Spleen (tissue), 7 donors: ENCODE data around the gene PLCB4.

Source experiments
- CTCF ChIP-seq, 11 experiments: fragments of 200-600 bp in 7 of 11; fragments of 450-650 bp in 4 of 11; sonication (generic) in 4 of 11; IDR thresholded peaks in 8 of 11; conservative IDR thresholded peaks in 3 of 11; 1 replicate in 7 of 11; 2 replicates in 4 of 11; pipeline versions ENCODE4 v1.4.0 to v1.8.0; 2016 to 2021; ENCODE audit warnings: antibody characterized with exemption in 11 of 11, inconsistent platforms in 4 of 11, mild to moderate bottlenecking in 1 of 11
- POLR2A ChIP-seq, 3 donors: fragments of 450-650 bp; IDR thresholded peaks; one replicate each; pipeline ENCODE4 v1.5.1; 2017; ENCODE audit warnings: antibody characterized with exemption in 3 of 3, mild to moderate bottlenecking in 1 of 3
- POLR2AphosphoS5 ChIP-seq, 3 donors: sonication (generic); formaldehyde crosslinking; IDR thresholded peaks; one replicate each; pipeline ENCODE4 v1.5.1; 2017; ENCODE audit warnings: antibody characterized with exemption in 3 of 3
- donor health status: DM: no; HTN: no; CAD: no; lungs with moderate emphysema.
- donor health status: DM: no; HTN: no; CAD: no.
- donor health status: DM: no; HTN: no; CAD: no.

GRCh38 chr20:9025643-9026042 is 43.2 kb upstream of the PLCB4 start:
- no peak for TF ChIP-seq CTCF (IDR thresholded peaks at IDR 0.05 in 8 of 11, conservative IDR thresholded peaks at IDR 0.05 in 3 of 11)
- no peak for TF ChIP-seq POLR2AphosphoS5 (IDR thresholded peaks at IDR 0.05)
- no peak for TF ChIP-seq POLR2A (IDR thresholded peaks at IDR 0.05)
